H1 (cell line): ENCODE results near the gene PSMB5. TPM values are rescaled to one million over a fixed set of nuclear protein-coding genes. Genes with fewer than 3 reads are reported as not detected.

ENCODE experiments used
- CTCF ChIA-PET: fragments of 300-600 bp; sonication (Branson Sonifier 250); formaldehyde crosslinking; loops from one replicate; lab custom pipeline; 2021; ENCODE audit not compliant: partially characterized antibody; lab: Charles Lee
- POLR2A ChIA-PET: fragments of 300-600 bp; sonication (Branson Sonifier 250); formaldehyde crosslinking; loops from one replicate; lab custom pipeline; 2021; ENCODE audit warnings: inconsistent platforms; ENCODE audit not compliant: partially characterized antibody; lab: Charles Lee
- DNase-seq, 2 experiments: peaks; one replicate each; pipeline versions ENCODE4 v3.0.0 to v3.0.0-alpha.2; 2010 to 2022; ENCODE audit warnings: low spot score in 2 of 2, low read depth in 1 of 2, mixed read lengths in 1 of 2
- FAIRE-seq: peaks from 2 replicates; lab custom pipeline; 2011; peaks lifted over from hg19 to GRCh38; lab: Jason Lieb, UNC
- H2AFZ ChIP-seq: 2 replicates; pipeline ENCODE4 v1.8.1; 2012; ENCODE audit warnings: low read length, inconsistent platforms
- H2AK5ac ChIP-seq: 2 replicates; pipeline ENCODE4 v1.6.1; 2013; ENCODE audit warnings: low read depth, low read length
- H2BK120ac ChIP-seq: replicated peaks from 2 replicates; pipeline ENCODE3; 2013; ENCODE audit warnings: low read depth, low read length, inconsistent platforms
- H2BK12ac ChIP-seq: 2 replicates; pipeline ENCODE4 v1.6.1; 2013; ENCODE audit warnings: low read depth, low read length
- H2BK15ac ChIP-seq: 2 replicates; pipeline ENCODE4 v1.6.1; 2013; ENCODE audit warnings: low read length
- H2BK20ac ChIP-seq: 2 replicates; pipeline ENCODE4 v1.6.1; 2013; ENCODE audit warnings: low read length
- H2BK5ac ChIP-seq: 2 replicates; pipeline ENCODE4 v1.6.1; 2013; ENCODE audit warnings: low read depth, low read length
- H3K14ac ChIP-seq: 2 replicates; pipeline ENCODE4 v1.6.1; 2013; ENCODE audit warnings: inconsistent platforms; ENCODE audit not compliant: insufficient read length
- H3K18ac ChIP-seq: 2 replicates; pipeline ENCODE4 v1.6.1; 2013; ENCODE audit warnings: low read length; ENCODE audit errors: extremely low read depth
- H3K23ac ChIP-seq: 2 replicates; pipeline ENCODE4 v1.6.1; 2013; ENCODE audit warnings: inconsistent platforms; ENCODE audit not compliant: insufficient read length
- H3K23me2 ChIP-seq: 2 replicates; pipeline ENCODE4 v1.6.1; 2013; ENCODE audit warnings: low read depth, low read length
- H3K27ac ChIP-seq: 2 replicates; pipeline ENCODE4 v1.6.1; 2011; ENCODE audit warnings: low read depth, low read length, inconsistent platforms
- H3K27me3 ChIP-seq, 4 experiments: replicated peaks in 1 of 4; 1 replicate in 1 of 4; 2 replicates in 3 of 4; pipeline versions ENCODE4 v1.6.1 to v1.8.1; 2011 to 2013; ENCODE audit warnings: low read length in 3 of 4, mild to moderate bottlenecking in 3 of 4, inconsistent platforms in 2 of 4, mixed read lengths in 2 of 4, moderate library complexity in 1 of 4; ENCODE audit not compliant: control insufficient read depth in 3 of 4, insufficient read depth in 3 of 4; ENCODE audit errors: extremely low read depth in 1 of 4
- H3K36me3 ChIP-seq, 4 experiments: 2 replicates each; pipeline versions ENCODE4 v1.6.1 to v1.8.1; 2011 to 2013; ENCODE audit warnings: mild to moderate bottlenecking in 4 of 4, low read length in 3 of 4, moderate library complexity in 2 of 4, control low read depth in 1 of 4, inconsistent platforms in 1 of 4; ENCODE audit not compliant: insufficient read depth in 4 of 4, control insufficient read depth in 2 of 4
- H3K4ac ChIP-seq: replicated peaks from 2 replicates; pipeline ENCODE3; 2013; ENCODE audit warnings: low read length, low read depth, mixed read lengths, inconsistent platforms; ENCODE audit not compliant: insufficient read length
- H3K4me1 ChIP-seq, 4 experiments: replicated peaks in 1 of 4; 1 replicate in 1 of 4; 2 replicates in 3 of 4; pipeline versions ENCODE4 v1.6.1 to v1.8.1; 2011 to 2013; ENCODE audit warnings: low read length in 3 of 4, inconsistent platforms in 2 of 4, mixed read lengths in 1 of 4; ENCODE audit not compliant: insufficient read depth in 4 of 4, control insufficient read depth in 3 of 4
- H3K4me2 ChIP-seq, 2 experiments: 2 replicates each; pipeline versions ENCODE4 v1.6.1 to v1.8.1; 2011 to 2013; ENCODE audit warnings: low read depth in 2 of 2, low read length in 2 of 2, control low read depth in 1 of 2, inconsistent platforms in 1 of 2, mild to moderate bottlenecking in 1 of 2; ENCODE audit not compliant: insufficient read depth in 1 of 2
- H3K4me3 ChIP-seq, 4 experiments: fragments of 200-600, 300-600 bp in 1 of 4; sonication (generic), shearing (Covaris generic), sonication (Bioruptor Twin) in 1 of 4; 2 replicates each; pipeline versions ENCODE4 v1.5.1 to v1.8.1; 2011 to 2016; ENCODE audit warnings: low read length in 4 of 4, low read depth in 3 of 4, control low read depth in 2 of 4, inconsistent platforms in 2 of 4, mild to moderate bottlenecking in 2 of 4, mixed read lengths in 1 of 4, moderate library complexity in 1 of 4; ENCODE audit not compliant: insufficient read depth in 2 of 4; ENCODE audit errors: extremely low read depth in 1 of 4
- H3K56ac ChIP-seq: replicated peaks from 2 replicates; pipeline ENCODE3; 2013; ENCODE audit warnings: low read depth, mild to moderate bottlenecking, mixed read lengths, low read length, inconsistent platforms; ENCODE audit not compliant: insufficient read length
- H3K79me1 ChIP-seq: 2 replicates; pipeline ENCODE4 v1.6.1; 2013; ENCODE audit warnings: low read depth, low read length, control low read depth
- H3K79me2 ChIP-seq, 2 experiments: 2 replicates each; pipeline versions ENCODE4 v1.6.1 to v1.8.1; 2012 to 2013; ENCODE audit warnings: low read length in 2 of 2, mild to moderate bottlenecking in 2 of 2, inconsistent platforms in 1 of 2; ENCODE audit not compliant: insufficient read depth in 2 of 2, control insufficient read depth in 1 of 2
- H3K9ac ChIP-seq, 4 experiments: replicated peaks in 1 of 4; 1 replicate in 1 of 4; 2 replicates in 3 of 4; pipeline versions ENCODE4 v1.6.1 to v1.8.1; 2011 to 2013; ENCODE audit warnings: low read depth in 3 of 4, low read length in 3 of 4, control low read depth in 2 of 4, mild to moderate bottlenecking in 2 of 4, moderate library complexity in 2 of 4, inconsistent platforms in 1 of 4; ENCODE audit errors: extremely low read depth in 1 of 4
- H3K9me3 ChIP-seq, 2 experiments: 2 replicates each; pipeline versions ENCODE4 v1.6.1 to v1.8.1; 2012 to 2013; ENCODE audit warnings: mild to moderate bottlenecking in 2 of 2, moderate library complexity in 2 of 2, control low read depth in 1 of 2, inconsistent platforms in 1 of 2, low read depth in 1 of 2, low read length in 1 of 2, mixed read lengths in 1 of 2; ENCODE audit not compliant: insufficient read depth in 2 of 2
- H4K20me1 ChIP-seq, 2 experiments: replicated peaks in 1 of 2; 2 replicates each; pipeline versions ENCODE3 to v1.8.1; 2011 to 2013; ENCODE audit warnings: inconsistent platforms in 2 of 2, low read length in 2 of 2, mild to moderate bottlenecking in 1 of 2; ENCODE audit not compliant: insufficient read depth in 2 of 2, control insufficient read depth in 1 of 2
- H4K5ac ChIP-seq: 2 replicates; pipeline ENCODE4 v1.6.1; 2013; ENCODE audit warnings: low read length, low read depth, mixed read lengths, inconsistent platforms; ENCODE audit not compliant: insufficient read length
- H4K8ac ChIP-seq: 2 replicates; pipeline ENCODE4 v1.8.0; 2013; ENCODE audit warnings: mild to moderate bottlenecking, moderate library complexity, low read length, inconsistent platforms; ENCODE audit not compliant: insufficient read depth; ENCODE audit errors: extremely low read depth
- H4K91ac ChIP-seq: replicated peaks from 2 replicates; pipeline ENCODE3; 2013; ENCODE audit warnings: low read length, mixed read lengths, inconsistent platforms; ENCODE audit not compliant: insufficient read length
- CBX5 ChIP-seq: fragments of 300-800, 300-1000 bp; sonication (generic); IDR thresholded peaks from 2 replicates; pipeline ENCODE4 v1.7.1; 2016; ENCODE audit warnings: antibody characterized with exemption, low read length, low read depth
- JUND ChIP-seq: IDR thresholded peaks from 2 replicates; pipeline ENCODE4 v1.6.1; 2011; ENCODE audit warnings: mild to moderate bottlenecking, improper control_type of control experiment, low read length
- TBP ChIP-seq: IDR thresholded peaks from 2 replicates; pipeline ENCODE4 v1.6.1; 2011; ENCODE audit warnings: low read depth, low read length, improper control_type of control experiment
- WGBS, 2 experiments: shearing (Covaris generic) in 1 of 2; methylation state at CpG; one replicate each; pipeline versions ENCODE4 v1.1.6 to v1.1.7; 2013 to 2015; ENCODE audit warnings: low lambda C conversion rate in 2 of 2, mixed read lengths in 2 of 2, inconsistent platforms in 1 of 2, low coverage in 1 of 2, missing lambda C conversion rate in 1 of 2; ENCODE audit not compliant: insufficient replicate concordance in 2 of 2, insufficient coverage in 1 of 2, insufficient read length in 1 of 2; ENCODE audit errors: extremely low coverage in 1 of 2, missing lambda C conversion rate in 1 of 2; 5-methylcytosine and 5-hydroxymethylcytosine counted together
- polyA plus RNA-seq, 7 experiments: library from polyadenylated mRNA; depleted of rRNA in 3 of 7; stranded (reverse) in 5 of 7; unstranded in 2 of 7; fragments of >200 nt in 5 of 7; fragments of 200-250 nt in 2 of 7; gene quantifications; 1 replicate in 5 of 7; 2 replicates in 1 of 7; 4 replicates in 1 of 7; pipeline versions ENCODE4 v1.2.1 to v1.2.3, GENCODE V29; 2011 to 2013; ENCODE audit warnings: missing spikeins in 2 of 7, mixed read lengths in 2 of 7
- total RNA-seq: library from RNA; stranded (reverse); fragmentation: NEBNext Ultra II Directional; extraction: Animal tissue kit (Norgen Biotek cat#: 25700); gene quantifications from 2 replicates; pipeline ENCODE4 v1.2.1, GENCODE V29; 2021

Gene PSMB5
- total and polyA plus RNA-seq, 2 of the 8 experiments (the other 6 are each of a cell fraction or from before 2014, with no cell fraction given) = 254 to 510 TPM

DNA sequence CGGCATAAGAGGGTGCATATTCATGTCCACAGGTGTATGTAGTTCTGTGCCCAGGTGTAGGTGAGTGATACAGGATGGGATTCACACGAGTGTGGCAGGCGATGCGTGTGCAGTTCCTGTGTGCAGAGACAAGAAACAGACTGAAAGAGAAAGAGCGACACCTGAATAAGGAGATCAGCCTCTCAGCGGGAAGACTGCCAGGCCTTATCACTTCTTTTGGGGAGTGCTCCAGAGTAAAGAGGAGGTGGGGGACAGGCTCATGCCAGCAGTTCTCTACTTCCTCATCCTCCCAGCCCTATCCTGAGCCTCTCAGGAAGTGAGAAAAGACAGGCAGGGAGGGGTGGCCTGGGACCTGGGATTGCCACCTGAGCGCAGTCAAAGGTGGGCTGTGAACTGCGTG, 10.1 kb upstream of the PSMB5 start:
- H3K9ac ChIP-seq = no peak overlapping the region
- no peak overlapping the region for H3K4me3 ChIP-seq
- H3K36me3 ChIP-seq = peaks cover 0 to 10% (median 2%) of the 10 kb centered on the region in 4 experiments; a peak in 5 of 8 replicates
- no peak overlapping the region for H3K4me2 ChIP-seq
- H2BK20ac ChIP-seq = no peak overlapping the region
- H3K9me3 ChIP-seq = no peaks in the 10 kb centered on the region
- no peak overlapping the region for H4K5ac ChIP-seq
- ChIA-PET CTCF (interaction anchor here (0.6 to 29.2 kb wide), 6 partner anchors 13 to 486 kb away, joined by 3 to 785 read pairs (median 3); partner anchors contain the start of genes AJUBA and RBM23), POLR2A (interaction anchor here (0.6 to 2.3 kb wide), 7 partner anchors 10 to 115 kb away, joined by 3 to 5 read pairs (median 4); partner anchors contain the start of genes PRMT5 and PSMB5)
- no peak overlapping the region for H3K4ac ChIP-seq
- H3K4me1 ChIP-seq = peaks cover 0 to 7% (median 0%) of the 10 kb centered on the region in 4 experiments; a peak in 1 of 7 replicates
- no peaks in the 10 kb centered on the region for H3K27me3 ChIP-seq
- no peak overlapping the region for H2BK12ac ChIP-seq
- no peak overlapping the region for H2AFZ ChIP-seq
- no peaks in the 10 kb centered on the region for H4K20me1 ChIP-seq
- no peak overlapping the region for H4K91ac ChIP-seq
- no peak overlapping the region for H2BK15ac ChIP-seq
- FAIRE-seq = no peak
- 88% methylated on average over 8 of the region's 8 CpGs; no CpG with 5 or more reads in 1 of the 2 experiments for WGBS, 2 experiments
- no peak overlapping the region for H3K56ac ChIP-seq
- no peaks in the 10 kb centered on the region for H3K79me2 ChIP-seq
- no peaks in the 10 kb centered on the region for H3K23me2 ChIP-seq
- no peak overlapping the region for H3K23ac ChIP-seq
- no peak for TF ChIP-seq JUND
- no peak for TF ChIP-seq CBX5
- TF ChIP-seq TBP = no peak
- H3K18ac ChIP-seq = no peak overlapping the region
- no peak overlapping the region for H3K27ac ChIP-seq
- no peak overlapping the region; the same call in 1 of the 2 replicates for H2AK5ac ChIP-seq
- H2BK5ac ChIP-seq = no peak overlapping the region
- H4K8ac ChIP-seq = no peak overlapping the region
- no peak for DNase-seq
- no peaks in the 10 kb centered on the region; the same call in 1 of the 2 replicates for H3K79me1 ChIP-seq
- H2BK120ac ChIP-seq = no peak overlapping the region
- no peak overlapping the region for H3K14ac ChIP-seq
